Measurements from ENCODE around the gene DDX27. TPM values are rescaled to one million over a fixed set of nuclear protein-coding genes. Genes with fewer than 3 reads are reported as not detected.
A peak's percentile ranks its signal among the peaks of the same experiment; 100 is the strongest.
"Not testable (repeated sequence)": the region's sequence is repeated elsewhere in the genome, so short reads cannot be mapped to it uniquely, and the experiment has no call there.

DDX27 gene
- total and polyA plus RNA-seq, 9 donors: 30.4 to 44.9 (median 36.8) TPM

- Histone ChIP-seq H3K4me1 (ENCODE audit: insufficient read depth) (no peaks in the 10 kb centered on the region), H3K27ac (no peak overlapping the region), H3K4me3 (no peak overlapping the region), H3K9me3 (no peaks in the 10 kb centered on the region), H3K27me3 (no peaks in the 10 kb centered on the region), H3K36me3 (no peaks in the 10 kb centered on the region)
- DNase-seq: no peak
- WGBS, 3 donors: 12 to 22% (median 14%) methylated on average over 1 of the region's 1 CpG
- TF ChIP-seq CTCF (IDR thresholded peaks at IDR 0.05): no peak
- no peak for TF ChIP-seq POLR2A (IDR thresholded peaks at IDR 0.05)
- TF ChIP-seq EP300 (IDR thresholded peaks at IDR 0.05): no peak
- intact Hi-C loops (cut with DNase I): no loop called here
Measured at GRCh38 chr20:49210757-49211110, 8.5 kb upstream of the DDX27 start.

- intact Hi-C loops (cut with DNase I): loop anchor here in 1 of 4 donors (2.0 kb wide), 1 partner anchor 82 kb away; no protein-coding TSS in a partner anchor
- Histone ChIP-seq H3K27ac (no peak overlapping the region), H3K27me3 (no peaks in the 10 kb centered on the region), H3K9me3 (no peaks in the 10 kb centered on the region), H3K4me3 (no peak overlapping the region), H3K4me1 (ENCODE audit: insufficient read depth) (no peaks in the 10 kb centered on the region), H3K36me3 (no peaks in the 10 kb centered on the region)
- DNase-seq: no peak
- no peak for TF ChIP-seq CTCF (IDR thresholded peaks at IDR 0.05)
- no peak for TF ChIP-seq POLR2A (IDR thresholded peaks at IDR 0.05)
- no peak for TF ChIP-seq EP300 (IDR thresholded peaks at IDR 0.05)
Measured at GRCh38 chr20:49214571-49214970, 4.6 kb upstream of the DDX27 start.

GRCh38 chr20:49215232-49215631 is 4.0 kb upstream of the DDX27 start:
- intact Hi-C loops (cut with DNase I): loop anchor here in 3 of 4 donors (2.0 to 5.0 kb wide), 2 partner anchors 82 to 83 kb away; no protein-coding TSS in a partner anchor
- Histone ChIP-seq H3K27ac (no peak overlapping the region), H3K4me1 (ENCODE audit: insufficient read depth) (peaks cover 2% of the 10 kb centered on the region), H3K36me3 (no peaks in the 10 kb centered on the region), H3K27me3 (no peaks in the 10 kb centered on the region), H3K9me3 (no peaks in the 10 kb centered on the region), H3K4me3 (no peak overlapping the region)
- TF ChIP-seq CTCF (IDR thresholded peaks at IDR 0.05): no peak
- TF ChIP-seq POLR2A (IDR thresholded peaks at IDR 0.05): no peak
- TF ChIP-seq EP300 (IDR thresholded peaks at IDR 0.05): no peak
- DNase-seq: no peak
- WGBS, 3 donors: 84 to 93% (median 92%) methylated on average over 3 of the region's 3 CpGs

GRCh38 chr20:49216991-49217578 is 2.1 kb upstream of the DDX27 start:
- TF ChIP-seq CTCF (IDR thresholded peaks at IDR 0.05) (peak; percentile 73 to 89 (median 86)), EP300 (IDR thresholded peaks at IDR 0.05) (no peak), POLR2A (IDR thresholded peaks at IDR 0.05) (no peak)
- intact Hi-C loops (cut with DNase I): loop anchor here in 2 of 4 donors (5.0 kb wide), 1 partner anchor 85 kb away; no protein-coding TSS in a partner anchor
- DNase-seq: peak; percentile 92 to 97 (median 94)
- WGBS, 3 donors: 12 to 13% (median 12%) methylated on average over 11 of the region's 11 CpGs
- Histone ChIP-seq H3K9me3 (no peaks in the 10 kb centered on the region), H3K27ac (no peak overlapping the region), H3K4me3 (no peak overlapping the region), H3K27me3 (no peaks in the 10 kb centered on the region), H3K36me3 (no peaks in the 10 kb centered on the region), H3K4me1 (ENCODE audit: insufficient read depth) (peaks cover 4% of the 10 kb centered on the region)

GRCh38 chr20:49218739-49219090 is 501 bp upstream of the DDX27 start:
- H3K36me3 ChIP-seq; H3K27me3 ChIP-seq; H3K9me3 ChIP-seq; H3K4me1 ChIP-seq (ENCODE audit: insufficient read depth); H3K4me3 ChIP-seq: not testable (repeated sequence)
- H3K27ac ChIP-seq: peak overlapping the region in 1 of 2 donors; percentile 52
- DNase-seq: peak in 4 of 5 donors; percentile 45 to 60 (median 55)
- intact Hi-C loops (cut with DNase I): loop anchor here in 3 of 4 donors (1.0 to 5.0 kb wide), 2 partner anchors 86 kb away; no protein-coding TSS in a partner anchor
- 53 to 58% (median 55%) methylated on average over 13 of the region's 13 CpGs for WGBS, 3 donors

Measured in ovary (tissue), 9 donors.